ENCODE data around the gene KIR2DL1.
"Not testable (repeated sequence)": the region's sequence is repeated elsewhere in the genome, so short reads cannot be mapped to it uniquely, and the experiment has no call there.

- not testable (repeated sequence) for TF ChIP-seq TCF7 (CRISPR knock-in tag; IDR thresholded peaks at IDR 0.05; ENCODE audit: low read depth); FOXJ3 (CRISPR knock-in tag; IDR thresholded peaks at IDR 0.05; ENCODE audit: borderline replicate concordance); CBFB (CRISPR knock-in tag; IDR thresholded peaks at IDR 0.05; ENCODE audit: low read depth); CTCF (IDR thresholded peaks at IDR 0.05); JUN (CRISPR knock-in tag; IDR thresholded peaks at IDR 0.05); ZNF512 (CRISPR knock-in tag; IDR thresholded peaks at IDR 0.05; ENCODE audit: borderline replicate concordance); MXD4 (CRISPR knock-in tag; IDR thresholded peaks at IDR 0.05; ENCODE audit: borderline replicate concordance)
Observed at GRCh38 chr19:54747614-54748322, 21.8 kb upstream of the KIR2DL1 start.

All from WTC11 (cell line).